ENCODE results near the gene SLC25A13.

SLC25A13 gene

DNA sequence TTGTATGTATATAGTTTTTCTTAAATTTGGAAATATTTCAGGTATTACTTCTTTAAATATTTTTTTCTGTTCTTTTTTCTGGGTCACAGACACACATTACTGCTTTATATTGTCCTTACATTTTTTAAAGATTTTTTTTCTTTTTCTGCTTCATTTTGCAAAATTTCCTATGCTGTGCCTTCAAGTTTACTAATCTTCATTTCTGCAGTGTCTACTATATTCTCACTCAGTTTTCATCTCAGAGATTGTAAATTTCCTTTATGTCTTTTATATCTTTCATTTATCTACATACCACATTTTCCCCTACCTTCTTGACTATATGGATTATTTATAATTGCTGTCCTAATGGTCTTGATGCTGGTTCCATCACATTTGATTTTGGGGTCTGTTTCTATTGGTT, 210.5 kb downstream of the SLC25A13 start:
- no peaks in the 10 kb centered on the region for H3K4me1 Mint-ChIP-seq
- H3K36me3 Mint-ChIP-seq = no peaks in the 10 kb centered on the region
- no peak for ATAC-seq (replicated peaks)
- peaks cover 0 to 4% of the 10 kb centered on the region in 2 donors for H3K9me3 Mint-ChIP-seq
- no peak overlapping the region for H3K27ac Mint-ChIP-seq
- H3K27me3 Mint-ChIP-seq = peaks cover 4 to 11% of the 10 kb centered on the region in 2 donors
- DNase-seq = no peak
- no peak overlapping the region for H3K4me3 Mint-ChIP-seq

DNA sequence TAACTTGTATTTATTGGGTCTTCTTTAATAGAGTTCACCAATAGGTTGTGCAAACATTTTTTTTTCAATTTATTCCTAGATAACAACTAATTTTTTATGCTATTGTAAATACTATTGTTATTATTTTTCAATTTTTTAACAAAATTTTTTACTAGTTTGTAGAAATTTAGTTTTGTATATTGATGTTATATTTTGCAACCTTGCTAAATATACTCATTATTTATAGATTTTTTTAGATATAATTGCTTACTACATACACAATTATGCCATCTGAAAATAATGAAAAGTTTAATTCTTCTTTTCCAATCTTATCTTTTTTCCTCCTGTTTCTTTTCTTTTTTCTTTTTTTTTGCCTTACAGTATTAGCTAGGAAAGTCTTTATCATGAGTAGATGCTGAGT, 216.9 kb downstream of the SLC25A13 start:
- Mint-ChIP-seq H3K27me3 (peaks cover 0 to 17% of the 10 kb centered on the region in 2 donors), H3K9me3 (peaks cover 2 to 4% of the 10 kb centered on the region in 2 donors), H3K27ac (no peak overlapping the region), H3K36me3 (no peaks in the 10 kb centered on the region), H3K4me3 (no peak overlapping the region), H3K4me1 (no peaks in the 10 kb centered on the region)
- DNase-seq (no peak), ATAC-seq (replicated peaks) (no peak)

DNA sequence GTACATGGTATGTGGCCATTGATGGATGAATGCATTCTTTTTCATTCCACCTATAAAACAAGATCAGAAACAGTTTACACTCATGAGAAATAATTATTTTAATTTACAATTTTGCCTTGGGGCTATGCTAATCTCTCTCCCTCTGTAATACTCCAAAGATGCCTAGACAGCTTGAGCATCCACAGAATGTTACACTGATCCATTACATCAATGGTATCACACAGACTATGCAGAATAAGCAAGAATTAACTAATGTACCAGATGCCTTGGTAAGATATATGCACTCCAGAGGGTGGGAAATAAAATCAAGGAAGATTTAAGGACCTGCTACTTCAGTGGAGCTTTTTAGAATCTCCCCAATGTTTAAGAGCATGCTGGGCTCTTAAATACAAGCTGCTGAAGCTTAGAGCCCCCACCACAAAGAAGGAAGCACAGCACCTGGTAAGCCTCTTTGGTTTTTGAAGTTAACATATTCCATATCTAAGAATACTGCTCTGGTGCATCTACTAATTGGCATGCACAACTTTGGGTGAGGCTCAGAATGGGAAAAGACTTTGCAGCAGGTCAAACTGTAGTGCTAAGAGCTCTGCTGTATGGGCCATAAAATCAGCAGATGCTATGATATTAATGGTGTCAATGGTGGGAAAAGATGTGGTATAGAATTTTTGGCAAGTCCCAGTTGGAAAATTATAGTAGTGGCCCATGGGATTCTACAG, 219.6 kb downstream of the SLC25A13 start:
- ATAC-seq (replicated peaks) (no peak), DNase-seq (no peak)
- H3K4me3 Mint-ChIP-seq = no peak overlapping the region
- H3K27me3 Mint-ChIP-seq = peaks cover 0 to 11% of the 10 kb centered on the region in 2 donors
- H3K27ac Mint-ChIP-seq = no peak overlapping the region
- H3K9me3 Mint-ChIP-seq = peaks cover 4% of the 10 kb centered on the region in 2 donors
- no peaks in the 10 kb centered on the region for H3K36me3 Mint-ChIP-seq
- H3K4me1 Mint-ChIP-seq = no peaks in the 10 kb centered on the region

DNA sequence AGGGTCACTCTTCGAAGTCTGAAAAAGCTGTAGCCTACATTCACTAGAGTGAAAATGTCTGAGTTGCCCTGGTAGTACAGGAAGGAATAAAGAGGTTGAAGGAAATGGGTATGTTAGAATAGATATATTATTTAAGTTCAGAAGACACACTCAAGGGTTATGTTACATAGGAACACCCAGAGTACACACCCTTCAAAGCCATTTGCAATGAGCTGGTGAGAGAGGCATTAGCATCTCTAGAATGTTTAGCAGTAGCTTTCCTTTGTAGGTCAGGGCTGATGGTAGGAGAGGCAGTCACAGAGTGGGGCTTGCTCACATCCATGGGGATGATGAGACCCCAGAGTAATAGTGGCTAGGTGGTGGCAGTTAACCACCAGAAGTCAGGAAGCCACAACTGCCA, 221.2 kb downstream of the SLC25A13 start:
- Mint-ChIP-seq H3K27me3 (peaks cover 0 to 11% of the 10 kb centered on the region in 2 donors), H3K27ac (no peak overlapping the region), H3K4me3 (no peak overlapping the region), H3K9me3 (peaks cover 4% of the 10 kb centered on the region in 2 donors), H3K36me3 (no peaks in the 10 kb centered on the region), H3K4me1 (no peaks in the 10 kb centered on the region)
- DNase-seq (no peak), ATAC-seq (replicated peaks) (no peak)

DNA sequence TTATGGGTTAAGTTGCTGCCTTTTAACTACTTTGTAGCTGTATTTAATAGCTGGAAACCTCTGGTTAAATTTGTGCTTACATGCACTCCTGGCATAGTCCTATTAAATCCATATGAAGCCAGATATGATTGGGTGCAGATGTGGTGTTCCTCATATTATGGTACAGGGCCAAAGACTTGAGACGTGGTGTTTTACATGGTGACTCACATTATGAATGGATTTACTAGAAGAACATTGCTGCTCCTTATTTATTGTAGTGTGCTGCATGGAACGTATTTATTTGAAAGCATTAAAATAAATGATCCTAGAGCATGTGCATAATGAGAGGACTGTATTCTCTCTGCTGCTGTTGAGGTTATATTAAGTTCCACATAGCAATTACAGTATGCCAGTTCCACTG, 224.1 kb downstream of the SLC25A13 start:
- ATAC-seq (replicated peaks) (no peak), DNase-seq (no peak)
- Mint-ChIP-seq H3K27me3 (peaks cover 5 to 11% of the 10 kb centered on the region in 2 donors), H3K27ac (no peak overlapping the region), H3K4me3 (no peak overlapping the region), H3K36me3 (no peaks in the 10 kb centered on the region), H3K4me1 (no peaks in the 10 kb centered on the region), H3K9me3 (peaks cover 4% of the 10 kb centered on the region in 2 donors)

DNA sequence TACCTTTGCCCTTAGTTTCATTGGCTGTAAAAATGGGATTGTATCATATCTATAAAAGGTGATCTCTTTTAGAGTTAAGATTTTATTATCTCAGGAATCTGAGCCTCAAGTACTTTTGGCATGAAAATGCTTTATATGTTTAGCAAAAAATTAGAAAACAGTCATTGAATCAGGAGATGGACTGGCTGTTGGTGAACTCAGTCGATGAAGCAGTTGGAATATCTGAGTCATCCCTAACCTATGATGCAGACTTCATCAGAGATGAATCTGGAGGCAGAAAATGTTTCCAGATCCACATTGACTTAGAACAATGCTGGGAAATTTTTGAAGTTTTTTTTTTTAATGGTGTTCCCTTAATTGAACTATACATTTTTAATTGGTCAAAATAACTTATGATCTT, 228.5 kb downstream of the SLC25A13 start:
- no peak overlapping the region for H3K4me3 Mint-ChIP-seq
- no peak for DNase-seq
- H3K27me3 Mint-ChIP-seq = peaks cover 9 to 12% of the 10 kb centered on the region in 2 donors
- no peaks in the 10 kb centered on the region for H3K9me3 Mint-ChIP-seq
- no peak overlapping the region for H3K27ac Mint-ChIP-seq
- no peaks in the 10 kb centered on the region for H3K4me1 Mint-ChIP-seq
- no peak for ATAC-seq (replicated peaks)
- no peaks in the 10 kb centered on the region for H3K36me3 Mint-ChIP-seq

DNA sequence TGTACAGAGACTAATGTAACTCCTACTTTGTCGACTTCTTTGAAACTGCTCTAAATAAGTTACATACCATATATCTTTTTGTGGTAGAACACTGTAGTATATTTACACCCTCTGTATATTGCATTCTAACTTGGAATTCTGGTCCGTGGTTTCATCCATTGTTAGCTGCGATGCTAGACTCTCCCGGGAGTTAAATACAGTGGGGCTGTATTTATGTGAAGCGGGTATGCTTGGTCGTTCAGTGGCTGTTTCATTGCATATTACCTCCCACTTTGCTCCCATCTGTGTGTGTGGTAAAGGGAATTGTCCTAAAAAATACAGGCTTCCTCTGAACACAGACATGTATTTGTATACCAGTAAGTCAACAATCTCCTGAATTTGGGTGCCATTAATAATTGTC, 231.1 kb downstream of the SLC25A13 start:
- DNase-seq = no peak
- H3K36me3 Mint-ChIP-seq = no peaks in the 10 kb centered on the region
- no peaks in the 10 kb centered on the region for H3K4me1 Mint-ChIP-seq
- H3K4me3 Mint-ChIP-seq = no peak overlapping the region
- H3K9me3 Mint-ChIP-seq = no peaks in the 10 kb centered on the region
- no peak for ATAC-seq (replicated peaks)
- no peak overlapping the region for H3K27ac Mint-ChIP-seq
- peaks cover 9 to 12% of the 10 kb centered on the region in 2 donors for H3K27me3 Mint-ChIP-seq

DNA sequence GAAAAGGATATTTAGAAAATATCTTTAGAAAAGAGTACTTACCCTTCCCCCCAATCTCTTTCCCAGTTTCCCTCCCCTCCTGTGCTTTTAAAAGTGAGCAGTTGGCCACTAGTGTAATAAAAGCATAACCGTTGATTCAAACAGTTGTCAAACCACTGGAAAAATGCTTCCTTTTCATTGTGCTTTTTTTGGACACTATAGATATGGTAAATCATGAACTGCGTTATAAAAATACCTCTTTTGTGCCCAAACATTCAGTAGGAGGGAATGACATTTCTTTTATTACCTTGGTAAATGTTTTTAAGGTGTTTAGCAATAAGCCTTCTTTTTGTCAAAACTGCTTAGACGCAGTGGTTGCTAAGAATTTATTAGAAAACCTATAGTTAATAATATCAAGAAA, 232.4 kb downstream of the SLC25A13 start:
- H3K4me3 Mint-ChIP-seq = no peak overlapping the region
- DNase-seq = no peak
- H3K9me3 Mint-ChIP-seq = no peaks in the 10 kb centered on the region
- H3K4me1 Mint-ChIP-seq = no peaks in the 10 kb centered on the region
- H3K27ac Mint-ChIP-seq = no peak overlapping the region
- no peaks in the 10 kb centered on the region for H3K36me3 Mint-ChIP-seq
- peaks cover 6 to 19% of the 10 kb centered on the region in 2 donors for H3K27me3 Mint-ChIP-seq
- ATAC-seq (replicated peaks) = no peak

DNA sequence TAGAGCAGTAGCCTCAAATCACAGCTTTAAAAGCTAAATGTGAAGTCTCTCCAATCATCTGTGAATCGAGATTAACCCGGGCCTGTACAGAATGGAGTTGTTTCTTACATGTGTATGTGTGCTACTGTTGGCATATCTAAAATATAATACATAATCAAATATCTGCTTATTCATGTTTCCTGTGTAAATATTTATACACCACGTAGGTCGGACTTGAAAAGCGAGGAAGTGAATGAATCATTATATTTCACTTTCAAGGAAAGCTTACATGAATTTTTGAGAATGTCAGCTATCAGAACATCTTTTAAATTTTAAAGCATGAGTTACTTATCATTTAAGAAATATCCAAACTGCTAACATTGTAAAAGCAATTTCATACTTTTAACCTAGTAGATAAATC, 233.3 kb downstream of the SLC25A13 start:
- ATAC-seq (replicated peaks) (no peak), DNase-seq (no peak)
- no peak overlapping the region for H3K27ac Mint-ChIP-seq
- no peaks in the 10 kb centered on the region for H3K4me1 Mint-ChIP-seq
- no peak overlapping the region for H3K4me3 Mint-ChIP-seq
- H3K36me3 Mint-ChIP-seq = no peaks in the 10 kb centered on the region
- peaks cover 4 to 19% of the 10 kb centered on the region in 2 donors for H3K27me3 Mint-ChIP-seq
- no peaks in the 10 kb centered on the region for H3K9me3 Mint-ChIP-seq

DNA sequence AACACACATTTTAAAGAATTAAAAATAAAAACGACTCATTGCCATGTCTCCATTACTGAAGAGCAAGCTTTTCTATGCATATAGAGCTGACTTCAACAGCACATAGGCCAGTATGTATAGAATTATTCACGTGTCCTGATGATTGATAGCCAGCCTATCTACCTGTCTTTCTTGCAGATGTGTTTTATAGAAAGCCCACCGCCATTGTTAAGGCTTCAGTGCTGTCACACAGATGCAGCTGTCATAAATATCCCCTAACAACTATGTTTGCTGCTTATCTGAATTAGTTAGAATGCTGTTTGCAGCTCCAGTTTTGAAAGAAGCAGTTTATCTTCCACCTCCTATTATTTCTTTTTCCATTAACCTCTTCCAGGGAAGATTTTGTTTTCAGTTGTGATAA, 235.9 kb downstream of the SLC25A13 start:
- Mint-ChIP-seq H3K4me3 (no peak overlapping the region), H3K9me3 (no peaks in the 10 kb centered on the region)
- ATAC-seq (replicated peaks) = no peak

DNA sequence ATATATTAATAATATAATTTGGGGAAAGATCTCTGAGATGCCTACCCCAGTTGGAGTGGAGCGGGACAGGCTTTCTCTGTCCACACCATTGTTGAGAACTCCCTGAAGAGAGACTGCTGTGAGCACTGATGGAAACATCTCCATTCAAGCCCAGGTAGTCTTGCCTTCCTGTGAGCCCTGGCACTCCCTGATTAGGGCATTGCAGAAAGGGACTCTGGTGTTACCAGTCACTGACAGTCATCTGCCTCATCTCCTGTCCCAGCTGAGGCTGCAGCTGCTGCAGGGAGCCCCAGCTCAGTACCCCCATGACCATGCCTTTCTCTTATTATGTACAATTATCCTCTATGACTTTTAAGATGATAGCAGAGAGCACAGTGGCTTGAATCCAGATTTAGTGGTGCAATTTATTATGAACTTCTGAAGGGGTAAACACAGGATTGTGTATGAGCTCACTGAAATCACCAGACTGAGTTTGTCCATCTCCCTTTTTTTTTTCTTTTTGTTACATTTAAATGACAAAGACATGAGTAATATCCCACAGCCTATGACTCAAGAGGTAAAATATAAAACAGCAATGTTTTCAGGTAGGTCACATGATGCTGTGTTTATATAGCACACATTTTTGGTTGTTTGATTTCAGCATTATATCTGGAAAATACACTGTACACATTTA, 236.9 kb downstream of the SLC25A13 start:
- peak overlapping the region; percentile 3 for H3K27ac Mint-ChIP-seq
- H3K27me3 Mint-ChIP-seq = peaks cover 4 to 12% of the 10 kb centered on the region in 2 donors
- no peaks in the 10 kb centered on the region for H3K4me1 Mint-ChIP-seq
- no peaks in the 10 kb centered on the region for H3K36me3 Mint-ChIP-seq
- H3K4me3 Mint-ChIP-seq = no peak overlapping the region
- DNase-seq = no peak
- H3K9me3 Mint-ChIP-seq = no peaks in the 10 kb centered on the region
- no peak for ATAC-seq (replicated peaks)

More for the DNA sequence above, 235.9 kb downstream of the SLC25A13 start:
- Mint-ChIP-seq H3K27me3 (peaks cover 0 to 11% of the 10 kb centered on the region in 2 donors), H3K4me1 (no peaks in the 10 kb centered on the region), H3K36me3 (no peaks in the 10 kb centered on the region), H3K27ac (no peak overlapping the region)
- no peak for DNase-seq

DNA sequence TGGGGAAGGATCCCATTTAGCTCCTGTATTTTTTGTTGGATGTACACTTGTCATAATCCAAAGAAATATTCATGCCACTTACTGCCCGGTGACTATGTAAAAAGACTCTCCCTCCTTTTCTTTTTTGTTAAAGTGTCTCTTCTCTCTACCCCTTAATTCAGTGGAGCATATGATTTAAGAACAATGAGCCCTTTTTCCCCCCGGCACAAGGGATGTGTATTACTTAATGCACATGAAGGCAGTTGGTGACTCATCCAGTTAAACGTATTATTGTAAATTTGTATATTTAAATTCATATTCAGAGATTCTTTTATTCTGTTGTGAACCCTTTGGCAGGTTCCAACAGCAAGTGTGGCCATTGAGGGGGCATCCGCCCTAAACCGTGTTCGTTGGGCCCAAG, 241.9 kb downstream of the SLC25A13 start:
- ATAC-seq (replicated peaks) = no peak
- no peak overlapping the region for H3K27ac Mint-ChIP-seq
- no peak overlapping the region for H3K4me3 Mint-ChIP-seq
- H3K4me1 Mint-ChIP-seq = peaks cover 4 to 9% of the 10 kb centered on the region in 2 donors
- DNase-seq = no peak
- no peaks in the 10 kb centered on the region for H3K36me3 Mint-ChIP-seq
- H3K27me3 Mint-ChIP-seq = peaks cover 24 to 26% of the 10 kb centered on the region in 2 donors
- H3K9me3 Mint-ChIP-seq = no peaks in the 10 kb centered on the region

DNA sequence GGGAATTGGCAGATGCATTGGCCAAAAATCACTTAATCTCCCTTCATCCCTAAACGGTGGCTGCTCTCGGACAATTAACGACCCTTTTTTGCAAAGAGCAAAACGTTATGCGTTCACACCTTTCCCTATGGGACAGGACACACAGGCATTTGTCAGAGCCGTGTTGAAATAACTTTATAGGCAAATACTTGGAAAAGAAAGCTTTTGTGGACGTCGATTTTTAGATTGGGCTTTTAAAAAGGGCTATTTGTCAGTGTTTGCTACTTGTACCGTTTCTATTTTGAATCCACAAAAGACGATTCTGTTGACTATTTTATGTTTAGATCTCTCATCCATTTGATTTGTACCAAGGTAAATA, 245.6 kb downstream of the SLC25A13 start:
- Mint-ChIP-seq H3K4me1 (peaks cover 4 to 9% of the 10 kb centered on the region in 2 donors), H3K27me3 (peaks cover 27% of the 10 kb centered on the region in 2 donors), H3K9me3 (no peaks in the 10 kb centered on the region), H3K4me3 (peak overlapping the region; percentile 81 to 87), H3K36me3 (no peaks in the 10 kb centered on the region), H3K27ac (peak overlapping the region; percentile 47)
- DNase-seq (no peak), ATAC-seq (replicated peaks) (no peak)

DNA sequence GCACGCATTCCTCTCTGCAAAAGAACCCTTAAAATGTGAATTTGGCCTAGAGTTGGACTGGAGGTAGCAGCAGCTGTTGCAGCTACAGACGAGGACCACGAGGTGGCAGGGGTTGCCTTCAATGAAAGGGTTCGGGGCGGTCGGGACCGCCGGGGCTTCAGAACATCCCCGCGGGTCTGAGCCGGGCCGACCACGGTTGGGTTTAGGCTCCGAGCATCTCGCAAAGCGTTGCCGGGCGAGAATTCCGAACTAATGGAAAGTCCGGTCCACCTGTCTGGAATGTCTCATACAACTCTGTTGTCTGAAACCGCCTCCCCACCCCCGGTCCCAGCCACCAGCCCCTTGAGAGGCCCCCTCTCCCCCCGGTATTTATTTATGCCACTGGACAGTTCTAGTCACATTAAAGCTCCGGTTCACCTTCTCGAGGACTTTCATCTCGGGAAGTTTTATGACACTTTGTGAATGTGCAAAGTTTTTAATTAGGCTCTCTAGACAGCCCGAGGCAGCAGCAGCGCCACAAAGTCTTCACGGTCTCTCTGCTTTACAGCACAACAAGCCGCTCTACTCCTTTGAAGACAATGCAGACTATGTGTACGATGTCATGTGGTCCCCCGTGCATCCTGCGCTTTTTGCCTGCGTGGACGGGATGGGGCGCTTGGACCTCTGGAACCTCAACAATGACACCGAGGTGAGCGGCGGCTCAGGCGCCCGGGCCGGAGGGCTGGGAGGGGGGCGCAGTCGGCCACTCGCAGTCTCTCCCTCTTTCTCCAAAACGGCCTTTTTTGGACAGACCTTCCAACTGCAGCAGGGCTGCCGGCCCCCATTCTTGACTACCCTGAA, 246.2 kb downstream of the SLC25A13 start:
- H3K9me3 Mint-ChIP-seq = no peaks in the 10 kb centered on the region
- peaks cover 4 to 9% of the 10 kb centered on the region in 2 donors for H3K4me1 Mint-ChIP-seq
- H3K4me3 Mint-ChIP-seq = peak overlapping the region; percentile 81 to 87
- DNase-seq = peak; percentile 23
- ATAC-seq (replicated peaks) = peak; percentile 90
- no peaks in the 10 kb centered on the region for H3K36me3 Mint-ChIP-seq
- H3K27me3 Mint-ChIP-seq = peaks cover 28 to 29% of the 10 kb centered on the region in 2 donors
- peak overlapping the region; percentile 47 for H3K27ac Mint-ChIP-seq
